HG02588 (cell line): ENCODE results near the gene FANCM.
"Not testable (repeated sequence)": the region's sequence is repeated elsewhere in the genome, so short reads cannot be mapped to it uniquely, and the experiment has no call there.

Experiments used
- ATAC-seq: cut with Tn5 transposase; IDR thresholded peaks from one replicate; pipeline ENCODE4 v1.9.1; 2021; ENCODE audit warnings: mild to moderate bottlenecking, moderate library complexity; ENCODE audit not compliant: unreplicated experiment

FANCM gene

DNA sequence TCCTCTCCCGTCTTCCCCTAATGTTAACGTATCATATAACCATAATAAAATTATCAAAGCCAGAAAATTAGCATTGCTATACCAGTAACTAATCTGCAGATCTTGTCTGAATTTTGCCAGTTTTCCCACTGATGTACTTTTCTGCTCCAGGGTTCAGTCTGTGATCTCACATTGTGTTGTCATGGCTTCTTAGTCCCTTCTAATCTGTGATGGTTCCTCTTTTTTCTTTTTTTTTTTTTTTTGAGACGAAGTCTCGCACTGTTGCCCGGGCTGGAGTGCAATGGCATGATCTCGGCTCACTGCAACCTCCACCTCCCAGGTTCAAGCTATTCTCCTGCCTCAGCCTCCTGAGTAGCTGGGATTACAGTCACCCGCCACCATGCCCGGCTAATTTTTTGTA, 6.4 kb downstream of the FANCM start:
- ATAC-seq, result not testable (repeated sequence)

DNA sequence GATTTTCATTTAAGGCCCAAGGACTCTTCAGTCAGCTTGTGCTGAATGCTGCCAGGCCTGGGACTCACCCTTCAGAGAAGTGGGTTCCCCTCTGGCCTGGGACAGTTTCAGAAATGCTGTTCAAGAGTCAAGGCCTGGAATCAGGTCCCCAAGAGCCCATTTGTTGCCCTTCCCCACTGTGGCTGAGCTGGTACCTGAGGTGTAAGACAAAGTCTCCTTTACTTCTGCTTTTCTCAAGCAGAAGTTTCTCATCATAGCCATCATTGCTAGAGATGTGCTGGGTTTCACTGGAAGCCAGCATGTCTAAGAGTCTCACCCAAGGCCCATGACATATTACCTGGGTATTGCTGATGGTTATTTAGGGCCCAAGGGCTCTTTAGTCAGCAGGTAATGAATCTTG, 8.9 kb downstream of the FANCM start:
- ATAC-seq, result peak; percentile 52

DNA sequence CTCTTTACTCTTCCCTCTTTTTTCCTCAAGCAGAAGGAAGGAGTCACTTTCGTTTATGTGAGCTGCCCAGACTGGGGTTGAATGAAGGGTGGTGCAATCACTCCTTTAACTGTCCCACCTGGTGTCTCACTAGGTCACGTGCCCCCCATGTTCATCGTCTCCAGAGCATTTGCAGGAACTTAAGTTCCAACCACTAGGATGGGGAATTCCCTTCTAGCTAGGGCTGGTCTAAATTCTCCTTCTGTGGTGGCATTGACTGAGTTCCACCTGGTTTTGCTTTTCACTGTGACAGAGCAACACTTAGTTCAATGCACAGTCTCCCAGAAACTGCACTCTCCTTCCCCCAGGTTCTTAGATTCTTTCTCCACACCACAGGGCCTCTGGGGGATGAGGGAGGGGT, 9.5 kb downstream of the FANCM start:
- ATAC-seq, result peak; percentile 66

DNA sequence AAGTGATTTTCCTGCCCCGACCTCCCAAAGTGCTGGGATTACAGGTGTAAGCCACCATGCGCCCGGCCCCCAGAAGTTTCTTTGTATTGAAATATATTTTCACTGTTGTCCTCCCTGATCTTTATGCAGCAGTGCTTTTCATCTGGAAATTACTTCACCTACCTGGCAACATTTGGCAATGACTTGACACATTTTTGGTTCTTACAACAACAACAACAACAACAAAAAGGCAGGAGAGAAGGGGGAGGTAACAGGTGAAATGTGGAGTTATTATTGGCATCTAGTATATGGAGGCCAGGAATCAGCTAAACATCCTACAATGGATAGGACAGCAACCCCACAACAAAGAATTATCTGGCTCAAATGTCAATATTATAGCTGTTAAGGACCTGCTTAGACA, 13.9 kb downstream of the FANCM start:
- ATAC-seq, result no peak

DNA sequence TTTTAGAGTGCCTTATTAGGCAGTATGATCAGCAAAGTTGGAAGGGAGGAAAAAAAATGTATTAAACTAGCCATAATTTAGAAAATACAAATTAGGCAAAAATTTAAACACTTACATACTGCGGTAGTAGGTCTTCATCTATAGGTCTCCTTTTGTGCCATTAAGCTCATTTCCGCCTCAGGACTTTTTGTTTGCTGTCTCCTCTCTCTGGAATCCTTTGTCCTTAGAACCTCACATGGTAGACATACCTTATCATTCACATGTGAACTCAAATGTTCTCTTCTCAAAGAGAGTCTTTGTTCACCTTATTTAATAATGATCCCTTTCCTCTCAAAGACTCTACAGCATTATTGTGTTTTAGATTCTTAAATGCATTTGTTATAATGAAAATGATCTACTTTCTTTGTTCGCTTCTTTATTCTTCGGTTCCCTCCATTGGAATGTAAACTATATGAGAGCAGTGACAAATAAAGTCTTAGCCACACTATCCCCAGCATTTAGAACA, 14.7 kb downstream of the FANCM start:
- no peak for ATAC-seq

DNA sequence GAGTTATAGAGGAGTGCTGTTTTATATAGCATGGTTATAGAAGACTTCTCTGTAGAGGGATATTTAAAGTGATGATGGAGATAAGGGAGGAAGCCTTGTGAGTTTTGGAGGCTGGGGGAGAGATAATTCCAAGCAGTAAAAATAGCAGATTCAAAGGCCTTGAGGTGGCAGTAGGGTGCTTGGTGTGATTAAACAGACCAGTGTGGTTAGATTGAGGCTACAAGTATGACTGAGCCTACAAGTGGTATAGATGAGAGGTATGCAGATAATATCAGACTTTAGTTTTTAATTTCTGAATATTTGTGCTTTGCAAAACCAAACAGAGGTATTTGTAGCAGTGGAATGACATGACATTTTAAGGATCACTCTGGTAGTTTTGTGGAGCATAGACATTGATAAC, 20.3 kb downstream of the FANCM start:
- ATAC-seq, result no peak

DNA sequence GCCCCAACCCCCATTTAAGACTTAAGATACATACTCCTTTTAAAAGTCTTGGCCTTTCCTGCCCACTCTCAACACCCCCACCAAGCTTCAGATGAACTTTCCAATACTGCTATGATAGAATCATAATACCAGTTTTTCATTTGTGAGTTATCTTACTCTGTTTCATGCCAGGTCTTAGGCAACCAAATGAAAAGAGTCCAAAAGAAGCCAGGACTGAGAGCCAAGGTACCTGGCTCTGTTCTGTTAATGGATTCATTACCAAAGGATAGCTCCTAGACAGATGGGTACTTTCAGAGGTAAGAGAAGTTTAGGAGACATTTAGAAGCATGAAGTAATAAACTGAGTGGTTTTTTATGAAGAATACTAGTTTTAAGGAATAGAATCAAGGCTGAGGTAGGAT, 34.2 kb downstream of the FANCM start:
- ATAC-seq, result no peak

DNA sequence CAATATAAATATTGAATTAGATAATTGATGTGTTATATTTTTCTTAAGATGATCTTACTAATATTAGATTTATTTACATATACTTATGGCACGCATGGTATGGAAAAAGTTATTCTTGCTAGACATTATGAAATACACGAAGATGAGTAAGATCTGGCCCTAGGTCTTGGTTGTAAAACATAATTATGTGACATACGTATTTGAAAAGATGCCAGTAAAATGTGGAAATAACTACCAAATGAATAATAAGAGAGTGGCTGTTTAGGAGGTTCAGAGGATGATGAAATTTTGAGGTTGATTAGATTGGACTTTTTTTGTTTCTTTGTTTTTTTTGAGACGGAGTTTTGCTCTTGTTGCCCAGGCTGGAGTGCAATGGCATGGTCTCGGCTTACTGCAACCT, 41.3 kb downstream of the FANCM start:
- no peak for ATAC-seq

DNA sequence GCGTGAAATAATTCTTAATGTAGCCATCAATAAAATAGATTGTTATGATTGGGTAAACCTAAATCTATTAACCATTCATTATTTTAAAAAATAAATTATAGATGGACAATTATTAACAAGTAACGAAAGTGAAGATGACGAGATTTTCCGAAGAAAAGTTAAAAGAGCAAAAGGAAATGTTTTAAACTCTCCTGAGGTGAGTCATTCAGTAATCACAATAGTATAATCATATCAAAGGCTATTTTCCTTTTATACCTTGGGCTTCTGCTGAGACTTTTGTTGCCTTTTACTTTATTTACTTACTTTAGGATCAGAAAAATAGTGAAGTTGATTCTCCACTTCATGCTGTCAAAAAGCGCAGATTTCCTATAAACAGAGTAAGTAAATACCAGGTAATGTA, 45.6 kb downstream of the FANCM start:
- ATAC-seq, result no peak

DNA sequence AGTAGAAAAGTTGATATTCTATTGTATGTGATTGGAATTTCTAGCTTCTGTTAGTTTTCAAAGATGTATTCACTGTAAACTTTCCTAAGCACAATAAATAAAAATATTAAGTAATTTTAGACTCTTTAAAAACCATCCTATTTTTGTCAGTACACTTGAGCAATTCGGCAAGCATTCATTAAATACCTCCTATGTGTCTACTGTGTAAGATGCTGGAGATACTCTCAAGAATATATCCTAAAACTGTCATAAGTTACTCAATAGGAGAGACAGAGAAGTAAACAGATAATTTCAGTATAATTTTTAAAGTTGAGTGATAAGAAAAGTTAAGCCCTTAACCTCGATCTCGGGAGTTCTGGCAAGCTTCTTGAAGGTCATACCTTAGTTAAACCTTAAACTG, 46.1 kb downstream of the FANCM start:
- ATAC-seq, result no peak

DNA sequence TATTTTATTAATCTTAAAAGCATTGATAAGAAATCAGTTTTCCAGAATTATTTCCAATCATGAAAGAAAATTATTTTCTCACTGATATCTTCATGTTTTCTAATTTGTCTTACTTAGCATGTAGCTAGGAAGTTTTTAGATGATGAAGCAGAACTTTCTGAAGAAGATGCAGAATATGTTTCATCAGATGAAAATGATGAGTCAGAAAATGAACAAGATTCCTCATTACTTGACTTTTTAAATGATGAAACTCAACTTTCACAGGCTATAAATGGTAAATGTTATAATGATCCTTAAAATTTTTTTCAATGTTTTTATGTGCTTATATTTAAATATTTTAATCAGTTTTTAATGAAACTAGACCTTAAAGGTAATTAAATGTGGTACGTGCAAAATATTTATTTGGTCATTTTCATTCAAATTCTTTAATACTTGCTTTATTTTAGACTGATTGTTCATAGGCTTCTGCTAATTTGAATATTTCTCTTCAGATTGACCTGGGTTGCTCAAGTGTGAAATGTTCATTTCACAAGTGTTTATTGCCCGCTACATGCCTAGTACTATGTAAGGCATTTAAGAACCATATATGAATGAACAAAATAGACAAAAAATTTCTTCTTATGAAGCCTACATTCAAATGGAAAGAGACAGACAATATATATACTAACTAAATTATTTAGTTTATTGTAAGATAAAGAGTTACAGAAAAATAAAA, 49.5 kb downstream of the FANCM start:
- no peak for ATAC-seq

DNA sequence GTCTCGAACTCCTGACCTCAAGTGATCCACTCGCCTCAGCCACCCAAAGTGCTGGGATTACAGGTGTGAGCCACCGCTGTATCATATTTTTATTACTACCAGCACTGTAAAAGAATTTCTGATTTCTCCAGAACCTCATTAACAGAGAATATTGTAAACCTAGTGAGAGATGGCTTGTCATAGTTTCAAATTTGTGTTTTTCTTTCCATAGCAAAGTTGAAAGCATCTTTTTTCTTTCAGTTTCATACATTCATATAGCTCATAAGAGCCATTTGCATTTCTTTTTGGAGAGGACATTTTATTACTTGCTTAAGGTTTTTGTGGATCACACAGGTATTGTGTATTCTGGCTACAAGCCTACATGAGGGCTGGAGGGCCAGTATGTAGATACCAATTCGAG, 59.2 kb downstream of the FANCM start:
- no peak for ATAC-seq

DNA sequence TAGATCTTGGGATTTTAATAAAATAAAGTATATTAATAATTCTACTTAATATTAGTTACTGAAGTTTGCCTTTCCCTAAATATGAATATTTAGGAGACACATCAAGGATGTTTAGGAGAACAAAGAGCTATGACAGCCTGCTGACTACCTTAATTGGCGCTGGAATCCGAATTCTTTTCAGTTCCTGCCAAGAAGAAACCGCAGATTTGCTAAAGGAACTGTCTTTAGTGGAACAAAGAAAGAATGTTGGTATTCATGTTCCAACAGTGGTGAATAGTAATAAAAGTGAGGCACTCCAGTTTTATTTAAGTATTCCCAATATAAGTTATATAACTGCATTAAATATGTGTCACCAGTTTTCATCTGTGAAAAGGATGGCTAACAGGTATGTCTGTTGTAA, 62.8 kb downstream of the FANCM start:
- ATAC-seq, result no peak

DNA sequence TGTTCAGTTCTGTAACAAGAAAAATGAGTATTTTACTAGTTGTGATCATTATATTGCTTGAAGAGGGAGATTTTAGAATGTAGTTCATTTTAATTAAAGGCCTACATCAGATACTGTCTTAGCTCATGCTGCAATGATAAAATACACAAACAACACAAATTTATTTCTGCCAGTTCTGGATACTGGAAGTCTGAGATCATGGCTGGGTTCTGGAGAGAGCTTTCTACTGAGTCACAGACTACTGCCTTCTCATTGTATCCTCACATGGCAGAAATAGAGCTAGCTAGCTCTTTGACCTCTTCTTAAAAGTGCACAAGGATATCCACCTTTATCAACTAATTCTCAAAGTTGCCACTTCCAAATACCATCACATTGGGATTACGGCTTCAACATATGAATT, 63.5 kb downstream of the FANCM start:
- no peak for ATAC-seq

DNA sequence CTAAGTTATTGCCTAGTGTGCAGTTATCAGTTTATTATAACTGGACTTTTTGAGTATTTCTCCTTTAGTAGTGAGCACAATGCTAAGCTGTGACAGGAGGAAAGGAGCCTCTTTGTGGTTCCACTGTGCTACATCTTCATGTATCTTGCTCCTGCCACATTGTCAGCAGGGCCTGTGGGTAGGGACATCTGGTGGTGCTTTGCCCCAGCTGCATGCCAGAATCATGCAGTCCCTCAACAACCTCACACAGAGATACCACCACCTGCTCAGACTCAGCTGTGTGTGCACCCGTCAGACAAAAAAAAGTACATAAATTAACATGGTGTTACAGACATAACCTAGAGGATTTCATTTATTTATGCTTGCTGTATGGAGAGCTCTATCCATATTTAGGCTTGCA, 66.2 kb downstream of the FANCM start:
- ATAC-seq, result peak; percentile 79

DNA sequence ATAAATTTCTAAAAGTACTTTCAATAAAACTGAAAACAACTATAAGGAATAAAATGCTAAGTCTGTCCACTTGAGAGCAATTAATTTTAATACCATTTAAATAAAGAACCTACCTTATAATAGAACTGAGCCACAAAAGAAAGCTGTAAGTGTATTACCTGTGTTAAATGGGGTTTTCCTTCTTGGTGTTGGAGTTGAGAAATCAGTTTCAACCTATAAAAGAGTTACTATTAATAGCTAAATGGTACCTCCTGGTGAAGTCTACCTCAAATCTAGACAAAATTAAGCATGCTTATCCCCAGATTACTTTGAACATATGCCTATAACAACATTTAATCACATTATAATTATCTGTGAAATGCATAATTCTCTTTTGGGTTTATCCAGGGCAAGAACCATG, 68.5 kb downstream of the FANCM start:
- no peak for ATAC-seq

DNA sequence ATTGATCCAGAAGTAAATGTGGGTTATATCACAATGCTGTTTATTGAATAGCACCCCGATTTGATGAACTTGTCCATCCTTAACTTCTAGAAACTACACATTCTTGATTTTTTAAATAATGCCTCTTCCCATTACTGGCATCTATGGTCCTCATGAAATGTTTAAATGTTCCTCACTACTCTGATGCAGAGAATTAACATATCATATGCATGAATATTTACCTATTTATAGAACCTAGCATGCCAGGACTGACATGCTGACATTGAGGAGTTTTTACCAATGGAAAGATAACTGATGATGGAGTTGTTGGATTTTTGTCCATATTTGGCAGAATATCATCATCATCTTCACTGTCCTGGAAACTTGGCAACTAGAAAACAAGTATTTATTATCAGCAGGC, 74.4 kb downstream of the FANCM start:
- ATAC-seq, result no peak

DNA sequence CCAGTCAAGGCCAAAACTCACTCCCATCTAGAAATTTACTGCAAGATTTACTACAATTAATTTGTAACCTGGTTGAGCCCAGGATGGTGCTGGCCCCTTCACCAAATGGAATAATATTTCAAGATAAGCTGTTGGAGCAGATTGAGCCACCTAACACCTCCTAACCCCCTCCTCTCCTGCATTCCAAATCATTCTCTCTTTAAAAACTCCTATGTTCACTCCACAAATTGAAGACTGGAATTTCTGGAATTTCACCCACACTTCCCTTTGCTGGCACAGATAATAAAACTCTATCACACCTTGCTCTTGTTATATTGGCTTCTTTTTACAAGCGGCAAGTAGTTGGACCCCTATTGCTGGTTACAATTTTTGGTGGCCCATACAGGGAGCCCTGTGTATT, 75.6 kb downstream of the FANCM start:
- ATAC-seq, result no peak

DNA sequence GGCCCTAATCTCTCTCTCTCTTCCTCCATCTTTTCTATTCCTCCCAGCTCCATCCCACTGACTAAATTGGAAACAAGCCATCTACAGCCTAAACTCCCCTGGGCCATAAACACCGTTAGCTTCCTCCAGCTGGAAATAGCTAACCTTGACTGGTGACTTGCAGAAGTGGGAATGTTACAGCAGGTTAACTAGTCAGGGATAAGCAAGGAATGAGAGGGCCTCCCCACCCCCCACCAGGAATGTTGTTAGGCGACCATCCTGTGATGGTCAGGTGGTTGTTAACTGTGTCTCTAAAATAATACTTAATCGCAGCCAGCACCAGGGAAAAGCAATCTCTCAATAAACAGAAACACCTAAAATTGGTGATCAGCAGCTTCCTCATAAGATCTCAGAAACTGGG, 76.5 kb downstream of the FANCM start:
- no peak for ATAC-seq

DNA sequence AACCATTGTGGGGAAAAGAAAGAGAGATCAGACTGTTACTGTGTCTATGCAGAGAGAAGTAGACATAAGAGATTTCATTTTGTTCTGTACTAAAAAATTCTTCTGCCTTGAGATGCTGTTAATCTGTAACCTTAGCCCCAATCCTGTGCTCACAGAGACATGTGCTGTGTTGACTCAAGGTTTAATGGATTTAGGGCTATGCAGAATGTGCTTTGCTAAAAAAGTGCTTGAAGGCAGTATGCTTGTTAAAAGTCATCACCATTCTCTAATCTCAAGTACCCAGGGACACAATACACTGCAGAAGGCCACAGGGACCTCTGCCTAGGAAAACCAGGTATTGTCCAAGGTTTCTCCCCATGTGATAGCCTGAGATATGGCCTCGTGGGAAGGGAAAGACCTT, 78.0 kb downstream of the FANCM start:
- ATAC-seq, result not testable (repeated sequence)

DNA sequence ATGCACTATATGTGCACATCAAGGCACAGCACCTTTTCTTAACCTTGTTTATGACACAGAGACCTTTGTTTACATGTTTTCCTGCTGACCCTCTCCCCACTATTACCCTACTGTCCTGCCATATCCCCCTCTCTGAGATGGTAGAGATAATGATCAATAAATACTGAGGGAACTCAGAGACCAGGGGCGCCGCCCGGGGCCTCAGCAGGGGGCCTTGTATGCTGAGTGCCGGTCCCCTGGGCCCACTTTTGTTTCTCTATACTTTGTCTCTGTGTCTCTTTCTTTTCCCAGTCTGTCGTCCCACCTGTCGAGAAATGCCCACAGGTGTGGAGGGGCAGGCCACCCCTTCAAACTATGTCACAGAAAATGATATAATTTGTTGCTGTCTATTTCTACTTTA, 78.6 kb downstream of the FANCM start:
- not testable (repeated sequence) for ATAC-seq

DNA sequence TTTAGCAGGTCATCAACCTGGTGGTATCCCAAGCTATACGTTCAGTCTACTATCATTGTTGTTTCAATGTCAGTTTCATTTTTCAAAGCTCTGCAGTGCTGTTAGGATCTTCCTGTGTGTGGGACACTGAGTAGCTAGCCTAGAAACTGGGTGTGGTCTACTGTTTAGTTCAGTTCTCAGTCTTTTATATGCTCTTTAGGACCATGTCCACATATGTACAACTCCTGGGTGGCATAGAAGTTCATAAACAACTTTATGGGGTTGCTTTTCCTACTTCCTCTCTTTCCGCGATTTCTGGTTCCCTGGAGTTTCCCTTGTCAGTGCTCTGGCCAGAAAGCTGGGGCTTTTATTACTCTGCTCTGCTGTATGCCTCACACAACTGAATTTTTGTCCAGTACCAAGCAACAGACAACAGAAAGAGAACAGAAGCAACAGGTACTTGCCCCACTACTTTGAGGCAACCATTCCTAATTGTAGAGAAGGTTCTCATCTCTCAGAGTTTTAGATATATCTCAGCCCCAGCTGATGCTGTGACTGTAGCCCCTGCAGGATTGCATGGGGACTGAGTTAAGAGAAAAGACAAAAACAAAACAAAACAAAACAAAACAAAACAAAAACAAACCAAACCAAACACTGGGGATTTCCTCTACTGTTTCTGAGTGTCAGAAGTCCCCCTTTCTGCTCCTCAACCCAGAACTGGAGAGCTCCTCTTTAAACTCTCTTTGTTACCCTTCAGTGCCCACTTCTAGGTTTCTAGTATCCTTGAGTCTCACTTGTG, 86.9 kb downstream of the FANCM start:
- ATAC-seq, result no peak
